ENCODE results near the gene ITSN2. TPM values are rescaled to one million over a fixed set of nuclear protein-coding genes. Genes with fewer than 3 reads are reported as not detected.

Gene ITSN2
- total RNA-seq, 1 donor from 2014 or later = 23.8 TPM

GRCh38 chr2:24313744-24314632 lies 46.3 kb downstream of the ITSN2 start:
- Histone ChIP-seq H3K9me3 (ENCODE audit: insufficient read depth, low read depth, low read length) (peaks cover 4% of the 10 kb centered on the region), H3K36me3 (ENCODE audit: insufficient read depth, low read length) (no peaks in the 10 kb centered on the region), H3K9ac (ENCODE audit: low read length) (no peak overlapping the region), H4K20me1 (ENCODE audit: insufficient read depth, low read length) (peaks cover 16% of the 10 kb centered on the region), H3K4me1 (ENCODE audit: insufficient read depth, low read length) (peaks cover 6% of the 10 kb centered on the region), H3K4me2 (ENCODE audit: low read length) (peak overlapping the region; percentile 11), H3K79me2 (ENCODE audit: insufficient read depth, low read length) (no peaks in the 10 kb centered on the region), H3K27ac (ENCODE audit: low read depth, low read length) (no peak overlapping the region), H2AFZ (ENCODE audit: low read depth, low read length) (no peak overlapping the region), H3K27me3 (ENCODE audit: insufficient read depth, low read length) (no peaks in the 10 kb centered on the region), H3K4me3 (ENCODE audit: insufficient read depth, low read depth, low read length) (no peak overlapping the region)
- DNase-seq (ENCODE audit: low read depth) (peak; percentile 45), FAIRE-seq (peak; percentile 56)
- H3K4me1 Mint-ChIP-seq (ENCODE audit: low read depth, unreplicated experiment) = peaks cover 15% of the 10 kb centered on the region
- H3K4me3 Mint-ChIP-seq (ENCODE audit: unreplicated experiment) = no peak overlapping the region
- no peaks in the 10 kb centered on the region for H3K27me3 Mint-ChIP-seq (ENCODE audit: low read depth, unreplicated experiment)
- no peak for TF ChIP-seq EZH2 (IDR thresholded peaks at IDR 0.05; ENCODE audit: insufficient read depth, low read length)
- no peak for TF ChIP-seq CTCF (IDR thresholded peaks at IDR 0.05; ENCODE audit: insufficient read depth, low read depth, low read length)
- H3K27ac Mint-ChIP-seq (ENCODE audit: unreplicated experiment) = no peak overlapping the region
- H3K9me3 Mint-ChIP-seq (ENCODE audit: unreplicated experiment) = no peaks in the 10 kb centered on the region
- H3K36me3 Mint-ChIP-seq (ENCODE audit: low read depth, unreplicated experiment) = peaks cover 12% of the 10 kb centered on the region

- no peak overlapping the region for H3K4me3 Mint-ChIP-seq (ENCODE audit: unreplicated experiment)
- no peak overlapping the region for H2AFZ ChIP-seq (ENCODE audit: low read depth, low read length)
These were observed 52.4 kb downstream of the ITSN2 start for GRCh38 chr2:24307961-24308360.

More at GRCh38 chr2:24307961-24308360, 52.4 kb downstream of the ITSN2 start:
- Histone ChIP-seq H3K4me3 (ENCODE audit: insufficient read depth, low read depth, low read length) (no peak overlapping the region), H3K4me2 (ENCODE audit: low read length) (no peak overlapping the region), H3K9me3 (ENCODE audit: insufficient read depth, low read depth, low read length) (no peaks in the 10 kb centered on the region), H3K36me3 (ENCODE audit: insufficient read depth, low read length) (no peaks in the 10 kb centered on the region), H3K27ac (ENCODE audit: low read depth, low read length) (no peak overlapping the region), H3K4me1 (ENCODE audit: insufficient read depth, low read length) (no peaks in the 10 kb centered on the region), H3K9ac (ENCODE audit: low read length) (no peak overlapping the region), H4K20me1 (ENCODE audit: insufficient read depth, low read length) (no peaks in the 10 kb centered on the region), H3K79me2 (ENCODE audit: insufficient read depth, low read length) (no peaks in the 10 kb centered on the region), H3K27me3 (ENCODE audit: insufficient read depth, low read length) (no peaks in the 10 kb centered on the region)
- Mint-ChIP-seq H3K9me3 (ENCODE audit: unreplicated experiment) (no peaks in the 10 kb centered on the region), H3K4me1 (ENCODE audit: low read depth, unreplicated experiment) (no peaks in the 10 kb centered on the region), H3K27ac (ENCODE audit: unreplicated experiment) (no peak overlapping the region), H3K36me3 (ENCODE audit: low read depth, unreplicated experiment) (peaks cover 14% of the 10 kb centered on the region), H3K27me3 (ENCODE audit: low read depth, unreplicated experiment) (no peaks in the 10 kb centered on the region)
- DNase-seq (ENCODE audit: low read depth) (no peak), FAIRE-seq (no peak)
- TF ChIP-seq EZH2 (IDR thresholded peaks at IDR 0.05; ENCODE audit: insufficient read depth, low read length) (no peak), CTCF (IDR thresholded peaks at IDR 0.05; ENCODE audit: insufficient read depth, low read depth, low read length) (no peak)
